Uterus (tissue), 4 donors: ENCODE results near the gene KBTBD12. TPM values are rescaled to one million over a fixed set of nuclear protein-coding genes. Genes with fewer than 3 reads are reported as not detected.

Experiments
- DNase-seq, 2 donors: peaks; one replicate each; pipeline ENCODE4 v3.0.0-alpha.2; 2019 to 2020
- H3K27ac ChIP-seq, 2 donors: fragments of 200-600 bp; sonication (generic); 1 replicate in 1 of 2; 2 replicates in 1 of 2; pipeline ENCODE4 v1.5.1; 2016 to 2018
- H3K27me3 ChIP-seq, 2 donors: fragments of 200-600 bp; sonication (generic); one replicate each; pipeline ENCODE4 v1.5.1; 2018 to 2019; ENCODE audit warnings: control low read depth in 1 of 2
- H3K36me3 ChIP-seq, 2 donors: fragments of 200-600 bp; sonication (generic); one replicate each; pipeline ENCODE4 v1.5.1; 2019; ENCODE audit warnings: control low read depth in 1 of 2
- H3K4me1 ChIP-seq, 2 donors: fragments of 200-600 bp; sonication (generic); one replicate each; pipeline ENCODE4 v1.5.1; 2018 to 2019; ENCODE audit warnings: control low read depth in 1 of 2
- H3K4me3 ChIP-seq, 2 donors: fragments of 200-600 bp; sonication (generic); 1 replicate in 1 of 2; 2 replicates in 1 of 2; pipeline ENCODE4 v1.5.1; 2018 to 2019; ENCODE audit warnings: mild to moderate bottlenecking in 1 of 2
- H3K9me3 ChIP-seq, 2 donors: fragments of 200-600 bp; sonication (generic); one replicate each; pipeline ENCODE4 v1.5.1; 2019; ENCODE audit warnings: control low read depth in 1 of 2
- CTCF ChIP-seq, 4 experiments: fragments of 200-600 bp in 2 of 4; fragments of 450-650 bp in 2 of 4; sonication (generic) in 2 of 4; IDR thresholded peaks; one replicate each; pipeline ENCODE4 v1.5.1; 2016 to 2019; ENCODE audit warnings: antibody characterized with exemption in 4 of 4, mild to moderate bottlenecking in 2 of 4, moderate library complexity in 1 of 4
- POLR2A ChIP-seq, 2 donors: fragments of 450-650 bp; IDR thresholded peaks; one replicate each; pipeline ENCODE4 v1.6.1; 2016; ENCODE audit warnings: antibody characterized with exemption in 2 of 2, mild to moderate bottlenecking in 1 of 2, moderate library complexity in 1 of 2
- intact Hi-C: fragments of 100-400 bp; cut with DNase I; formaldehyde crosslinking; loops from one replicate; pipeline ENCODE4 v1.15.1; 2023; ENCODE audit warnings: low total_unique reads
- small RNA-seq: library from RNA; depleted of rRNA; stranded (forward); fragments of <200 nt; gene quantifications from one replicate; pipeline ENCODE3, GENCODE V24; 2016
- total RNA-seq, 4 donors: library from RNA; depleted of rRNA in 3 of 4; stranded (reverse); fragments of >200 nt in 3 of 4; gene quantifications; one replicate each; pipeline versions ENCODE4 v1.1.0 to v1.2.4, GENCODE V29; 2014 to 2023
- donor health status: DM: yes; HTN: yes; CAD: no.

KBTBD12 gene
- total RNA-seq, 4 donors from 2014 or later, result 0.59 to 2.8 (median 2.1) TPM; not detected in 1

- no peak for DNase-seq
- H3K27me3 ChIP-seq, result no peaks in the 10 kb centered on the region
- H3K9me3 ChIP-seq, result no peaks in the 10 kb centered on the region
- TF ChIP-seq POLR2A (IDR thresholded peaks at IDR 0.05) (no peak), CTCF (IDR thresholded peaks at IDR 0.05) (no peak)
- H3K36me3 ChIP-seq, result no peaks in the 10 kb centered on the region
- H3K27ac ChIP-seq, result no peak overlapping the region
- H3K4me3 ChIP-seq, result no peak overlapping the region
- no peaks in the 10 kb centered on the region for H3K4me1 ChIP-seq
- intact Hi-C loops, result no loop called here
Measured at GRCh38 chr3:128036119-128036518, 121.1 kb downstream of the KBTBD12 start.

Small RNAs within 50 kb of the gene (small RNA-seq; reads per million reads assigned to genes)
- gene RNA5SP139, result not detected

Other genes with a start within 250 kb of the KBTBD12 start
- 10 to 100 TPM; 14.4 to 42.8 (median 28.8) TPM for gene ABTB1, start 242.3 kb upstream of the KBTBD12 start, total RNA-seq
- gene MGLL, start 92.7 kb upstream of the KBTBD12 start, total RNA-seq, result 10 to 100 TPM; 12.6 to 44.8 (median 32.3) TPM
- 100 to 1,000 TPM in 2 of 4 donors, 10 to 100 TPM in 2; 55.9 to 197 (median 116) TPM for gene SEC61A1, start 137.2 kb downstream of the KBTBD12 start, total RNA-seq
- 10 to 100 TPM in 3 of 4 donors, 1 to 10 TPM in 1; 9.7 to 38.4 (median 16.6) TPM for gene RUVBL1, start 208.6 kb downstream of the KBTBD12 start, total RNA-seq
- gene EEFSEC, start 238.2 kb downstream of the KBTBD12 start, total RNA-seq, result 10 to 100 TPM in 2 of 4 donors, 1 to 10 TPM in 2; 2.9 to 20.0 (median 12.5) TPM